Skin epidermis (tissue), 12 donors: ENCODE data around the gene SDF2L1.
"Not testable (repeated sequence)": the region's sequence is repeated elsewhere in the genome, so short reads cannot be mapped to it uniquely, and the experiment has no call there.

Experiments
- H3K27ac ChIP-seq, 21 experiments: fragments of 200-600 bp; sonication (generic) in 11 of 21; one replicate each; pipeline ENCODE4 v1.5.0; 2020; ENCODE audit warnings: mild to moderate bottlenecking in 3 of 21, inconsistent platforms in 2 of 21, moderate library complexity in 2 of 21
- H3K4me3 ChIP-seq, 7 experiments: fragments of 200-600 bp; sonication (generic) in 2 of 7; one replicate each; pipeline ENCODE4 v1.5.0; 2020; ENCODE audit warnings: inconsistent platforms in 2 of 7, mild to moderate bottlenecking in 2 of 7, moderate library complexity in 1 of 7

The SDF2L1 gene

DNA sequence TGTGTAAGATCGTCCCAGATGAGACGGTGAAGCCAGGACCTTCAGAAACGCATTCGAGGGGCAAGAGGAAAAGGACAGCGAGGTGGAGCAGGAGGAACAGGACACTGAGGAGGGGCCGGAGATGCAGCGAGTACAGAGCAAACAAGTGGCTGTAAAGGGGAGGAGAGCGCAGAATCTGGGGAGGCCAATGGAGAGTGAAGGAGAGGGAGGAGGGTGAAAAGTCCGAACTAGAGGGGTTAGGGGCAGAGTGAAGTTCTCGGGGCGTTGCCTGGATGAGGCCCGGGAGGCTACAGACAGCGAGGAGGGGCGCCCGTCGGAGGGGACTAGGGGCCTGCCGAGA lies 14.9 kb downstream of the SDF2L1 start:
- no peak overlapping the region for H3K27ac ChIP-seq
- H3K4me3 ChIP-seq = peak overlapping the region in 6 of 7 experiments; percentile 42 to 57 (median 52)

DNA sequence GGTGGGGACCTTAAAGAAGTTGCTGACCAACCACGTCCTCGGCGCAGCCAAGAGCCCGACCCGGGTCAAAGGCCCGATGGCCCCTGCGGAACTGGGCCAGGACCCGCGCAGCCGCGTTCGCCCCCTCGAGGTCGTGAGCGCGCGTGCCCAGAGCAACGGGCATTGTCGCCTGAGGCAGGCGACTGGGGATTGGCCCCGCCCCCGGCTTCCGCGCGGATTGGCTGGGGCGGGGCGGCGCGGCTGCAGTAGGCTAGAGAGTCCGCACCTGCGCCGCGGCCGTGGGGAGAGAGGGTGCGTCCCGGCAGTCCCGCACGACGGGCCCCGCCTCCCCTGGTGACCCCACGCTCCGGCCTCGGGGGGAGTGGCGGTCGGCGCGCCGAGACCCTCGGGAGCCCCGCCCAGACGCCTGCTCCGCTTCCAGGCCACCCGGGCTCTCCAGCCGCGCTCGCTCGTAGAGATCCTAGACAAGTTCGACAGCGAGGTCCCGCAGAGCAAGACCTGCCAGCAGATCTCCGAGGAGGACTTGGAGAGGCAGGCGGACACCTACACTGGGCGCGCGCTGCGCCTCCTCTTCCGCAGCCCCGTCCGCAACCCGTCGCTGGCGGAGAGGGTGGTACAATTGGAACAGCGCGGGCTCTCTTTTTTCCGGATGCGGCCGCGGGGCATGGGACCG lies 15.4 kb downstream of the SDF2L1 start:
- H3K4me3 ChIP-seq = peak overlapping the region; percentile 35 to 57 (median 51)
- peak overlapping the region in 4 of 21 experiments; percentile 8 to 45 (median 28) for H3K27ac ChIP-seq

DNA sequence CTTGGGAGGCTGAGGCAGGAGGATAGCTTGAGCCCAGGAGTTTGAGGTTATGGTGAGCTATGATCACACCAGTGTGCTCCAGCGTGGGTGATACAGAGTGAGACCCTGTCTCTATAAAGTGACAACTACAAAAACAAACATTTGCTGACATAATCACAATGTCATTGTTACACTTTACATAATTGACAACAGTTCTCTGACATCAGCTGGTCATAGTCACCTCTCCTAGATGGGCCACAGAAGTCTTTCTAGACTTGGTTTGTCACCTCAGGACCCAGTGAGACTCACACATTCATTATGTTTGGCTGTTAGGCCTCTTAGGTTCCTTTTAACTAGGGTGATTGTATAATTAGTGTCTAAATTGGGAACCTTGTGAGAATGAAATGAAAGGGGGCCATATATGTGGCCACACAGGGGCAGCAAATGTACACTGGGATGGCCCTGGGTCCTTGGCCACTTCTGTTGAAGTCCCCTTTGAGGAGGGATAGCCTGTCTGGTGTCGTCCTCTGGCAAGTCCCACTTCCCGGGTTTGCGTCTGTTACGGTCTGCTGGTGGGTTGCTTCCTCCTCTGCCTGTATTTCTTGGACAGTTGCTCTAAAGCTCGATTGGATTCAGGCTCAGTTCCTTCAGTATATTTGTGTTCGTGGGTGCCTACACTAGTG lies 17.9 kb downstream of the SDF2L1 start:
- no peak overlapping the region for H3K4me3 ChIP-seq
- no peak overlapping the region for H3K27ac ChIP-seq

DNA sequence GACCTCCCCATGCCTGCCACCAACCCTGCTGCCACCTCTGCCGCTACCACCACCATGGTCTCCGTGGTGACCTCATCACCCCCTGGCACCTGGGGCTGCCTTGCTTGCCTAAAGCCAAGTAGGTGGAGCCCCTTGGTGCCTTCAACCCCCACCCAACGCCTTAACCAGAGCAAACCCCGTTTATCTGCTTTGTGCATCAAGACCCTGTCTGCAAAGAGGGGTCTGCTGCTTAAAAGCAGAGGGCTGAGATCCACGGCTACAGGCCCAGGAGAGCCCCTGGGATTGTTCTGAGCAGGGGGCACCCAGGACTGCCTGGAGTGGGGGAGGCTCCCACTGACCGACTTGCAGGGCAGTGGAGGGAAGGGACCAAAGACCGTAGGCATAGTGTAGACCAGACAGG lies 18.8 kb downstream of the SDF2L1 start:
- Histone ChIP-seq H3K27ac (no peak overlapping the region), H3K4me3 (no peak overlapping the region)

DNA sequence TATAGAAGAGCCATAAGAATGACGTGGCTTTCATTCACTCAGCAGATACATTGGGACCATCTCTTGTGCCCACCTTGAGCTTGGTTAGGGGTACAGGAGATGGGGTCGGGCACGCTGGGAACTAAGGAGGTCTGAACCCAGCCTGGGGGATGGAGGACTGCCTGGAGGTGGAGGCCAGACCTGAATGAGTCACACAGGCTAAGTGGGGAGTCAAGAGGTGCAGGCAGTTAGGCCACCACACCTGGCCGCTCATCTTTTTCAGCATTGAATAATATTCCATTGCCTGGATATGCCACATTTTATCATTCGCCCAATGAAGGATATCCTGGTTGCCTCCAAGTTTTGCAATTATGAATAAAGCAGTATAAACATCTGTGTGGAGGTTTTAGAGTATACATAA lies 19.9 kb downstream of the SDF2L1 start:
- H3K27ac ChIP-seq = no peak overlapping the region
- H3K4me3 ChIP-seq = no peak overlapping the region

DNA sequence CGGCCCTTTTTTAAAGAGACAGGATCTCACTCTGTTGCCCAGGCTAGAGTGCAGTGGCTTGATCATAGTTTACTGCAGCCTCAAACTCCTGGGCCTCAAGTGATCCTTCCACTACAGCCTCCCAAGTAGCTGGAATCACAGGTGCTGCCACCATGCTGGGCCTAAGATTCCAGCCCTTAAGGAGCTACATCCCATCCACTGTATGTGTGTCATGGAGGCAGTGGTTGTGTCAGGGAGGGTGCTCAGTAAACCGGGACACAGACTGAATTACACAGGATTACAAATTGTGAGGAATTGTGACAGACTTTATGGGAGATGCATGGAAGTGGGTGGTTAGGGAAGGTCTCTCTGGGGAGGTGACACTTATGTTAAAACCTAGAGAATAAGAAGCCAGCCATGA lies 21.6 kb downstream of the SDF2L1 start:
- Histone ChIP-seq H3K27ac (no peak overlapping the region), H3K4me3 (no peak overlapping the region)

DNA sequence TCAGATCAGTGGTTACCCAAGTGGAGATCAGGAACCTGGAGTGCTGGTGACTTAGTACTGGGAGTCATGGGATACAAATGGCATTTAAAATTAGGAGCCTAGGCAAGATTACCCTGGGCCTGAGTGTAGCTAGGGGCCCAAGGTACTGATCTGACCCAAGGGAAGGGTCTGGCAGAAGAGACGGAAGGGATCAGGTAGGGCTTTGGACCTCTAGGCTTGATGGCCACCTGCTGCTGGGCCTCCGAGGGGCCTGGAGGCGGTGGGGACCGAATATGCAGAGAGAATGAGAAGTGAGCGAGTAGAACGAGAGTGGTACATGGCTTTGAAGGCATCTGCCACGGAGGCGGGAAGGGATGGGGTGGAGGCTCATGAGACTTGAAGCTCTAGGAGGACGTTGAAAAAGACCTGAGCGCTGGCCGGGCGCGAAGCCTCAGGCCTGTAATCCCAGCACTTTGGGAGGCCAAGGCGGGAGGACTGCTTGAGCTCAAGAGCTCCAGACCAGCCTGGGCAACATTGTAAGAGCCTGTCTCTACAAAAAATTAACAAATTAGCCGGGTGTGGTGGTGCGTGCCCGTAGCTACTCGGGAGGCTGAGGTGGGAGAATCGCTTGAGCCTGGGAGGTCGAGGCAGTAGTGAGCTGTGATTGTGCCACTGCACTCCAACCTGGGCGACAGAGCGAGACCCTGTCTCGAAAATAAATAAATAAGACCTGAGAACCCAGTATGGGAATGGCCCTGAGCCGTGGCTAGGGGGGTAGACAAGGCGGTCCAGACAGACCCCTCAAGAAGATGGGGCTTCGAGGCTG lies 23.1 kb downstream of the SDF2L1 start:
- H3K4me3 ChIP-seq = peak overlapping the region; percentile 52 to 94 (median 88)
- peak overlapping the region in 20 of 21 experiments; percentile 71 to 98 (median 88) for H3K27ac ChIP-seq

DNA sequence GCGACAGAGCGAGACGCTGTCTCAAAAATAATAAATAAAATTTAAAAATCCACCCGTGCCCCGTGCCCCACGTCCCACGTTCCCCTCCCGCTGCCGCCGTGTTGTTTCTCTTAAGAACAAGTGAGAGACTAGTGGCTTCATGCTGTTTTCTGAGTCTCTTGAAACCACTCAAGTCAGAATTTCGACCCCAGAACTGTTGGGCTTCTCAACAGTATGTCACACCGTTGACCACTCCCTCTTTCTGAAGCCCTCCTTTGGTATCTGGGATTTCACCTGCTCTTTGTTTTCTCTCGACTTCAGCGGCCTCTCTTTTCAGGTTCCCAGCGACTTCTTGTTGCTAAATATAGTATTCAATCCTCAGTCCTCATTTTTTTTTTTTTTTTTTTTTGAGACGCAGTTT lies 24.7 kb downstream of the SDF2L1 start:
- peak overlapping the region in 16 of 21 experiments; percentile 71 to 98 (median 88) for H3K27ac ChIP-seq

DNA sequence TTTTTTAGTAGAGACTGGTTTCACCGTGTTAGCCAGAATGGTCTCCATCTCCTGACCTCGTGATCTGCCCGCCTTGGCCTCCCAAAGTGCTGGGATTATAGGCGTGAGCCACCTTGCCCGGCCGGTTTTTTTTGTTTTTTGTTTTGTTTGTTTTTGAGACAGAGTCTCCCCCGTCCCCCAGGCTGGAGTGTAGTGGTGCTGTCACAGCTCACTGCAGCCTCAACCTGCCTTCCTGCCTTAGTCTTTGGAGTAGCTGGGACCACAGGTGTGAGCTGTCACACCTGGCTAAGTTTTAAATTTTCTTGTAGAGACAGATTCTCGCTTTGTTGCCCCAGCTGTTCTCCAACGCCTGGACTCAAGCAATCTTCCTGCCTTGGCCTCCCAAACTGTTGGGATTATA lies 26.9 kb downstream of the SDF2L1 start:
- peak overlapping the region in 1 of 21 experiments; percentile 17 for H3K27ac ChIP-seq
- H3K4me3 ChIP-seq = no peak overlapping the region

More for the DNA sequence above, 24.7 kb downstream of the SDF2L1 start:
- H3K4me3 ChIP-seq = peak overlapping the region; percentile 52 to 94 (median 88)

DNA sequence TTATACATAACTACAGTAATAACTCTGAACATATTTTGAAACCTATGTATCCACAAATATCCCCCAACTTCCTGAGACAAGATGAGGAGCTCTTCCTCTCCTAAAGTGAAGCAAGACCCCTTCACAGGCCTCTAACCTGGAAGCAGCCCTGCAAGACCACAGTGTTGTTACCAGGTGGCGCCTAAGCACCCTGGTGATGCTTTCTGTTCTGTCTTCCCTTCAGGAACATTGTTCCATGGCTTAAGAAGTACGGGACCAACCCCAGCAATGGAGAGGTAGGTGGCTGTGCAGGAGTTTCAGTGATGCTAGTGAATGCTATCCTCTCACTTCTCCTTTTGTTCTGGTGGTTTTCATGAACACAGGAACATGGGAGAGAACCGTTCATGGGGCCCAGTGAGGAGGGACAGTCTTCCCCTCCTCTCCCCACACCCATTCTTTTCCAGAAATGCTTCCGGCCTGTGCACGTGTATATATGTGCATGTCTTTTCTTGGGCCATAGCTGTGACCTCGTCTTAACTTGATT lies 30.1 kb downstream of the SDF2L1 start:
- H3K27ac ChIP-seq = no peak overlapping the region
- no peak overlapping the region for H3K4me3 ChIP-seq

DNA sequence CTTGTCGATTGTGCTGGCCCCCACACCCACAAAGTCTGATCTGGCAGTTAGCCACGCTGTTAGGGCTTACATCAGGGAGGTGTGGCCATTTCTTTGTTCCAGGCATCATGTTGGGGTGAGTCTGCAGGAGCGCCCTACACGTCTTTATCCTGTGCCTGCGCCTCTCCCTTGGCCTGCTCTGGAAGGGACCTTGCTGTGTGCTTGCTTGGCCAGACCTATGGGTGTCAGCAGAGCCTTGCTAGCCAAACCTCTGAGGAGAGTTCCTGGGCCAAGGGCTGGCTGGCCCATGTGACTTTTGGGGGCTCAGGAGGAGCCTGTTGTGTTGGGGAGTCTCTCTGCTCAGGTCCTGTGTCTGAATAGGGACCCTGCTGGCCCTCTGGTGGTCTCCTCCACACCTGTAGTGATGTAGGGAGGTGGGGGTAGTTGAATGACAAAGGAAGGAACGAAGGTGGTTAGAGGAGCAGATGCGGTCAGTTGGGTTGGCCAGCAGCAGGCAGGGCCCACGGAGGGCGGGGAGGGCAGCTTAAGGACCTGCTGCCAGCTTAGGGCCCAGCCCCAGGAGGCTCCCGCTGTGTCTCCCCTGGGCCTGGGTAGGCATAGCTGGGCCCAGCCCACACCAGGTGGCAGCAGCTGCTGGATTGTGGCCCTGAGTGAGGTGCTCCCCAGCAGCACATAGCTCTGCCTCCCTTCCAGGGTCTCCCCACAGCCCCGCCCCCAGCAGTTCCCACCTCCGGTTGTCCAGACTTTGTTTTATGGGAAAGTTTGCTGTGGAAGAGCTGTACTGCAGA lies 31.6 kb downstream of the SDF2L1 start:
- H3K4me3 ChIP-seq = no peak overlapping the region
- no peak overlapping the region for H3K27ac ChIP-seq

DNA sequence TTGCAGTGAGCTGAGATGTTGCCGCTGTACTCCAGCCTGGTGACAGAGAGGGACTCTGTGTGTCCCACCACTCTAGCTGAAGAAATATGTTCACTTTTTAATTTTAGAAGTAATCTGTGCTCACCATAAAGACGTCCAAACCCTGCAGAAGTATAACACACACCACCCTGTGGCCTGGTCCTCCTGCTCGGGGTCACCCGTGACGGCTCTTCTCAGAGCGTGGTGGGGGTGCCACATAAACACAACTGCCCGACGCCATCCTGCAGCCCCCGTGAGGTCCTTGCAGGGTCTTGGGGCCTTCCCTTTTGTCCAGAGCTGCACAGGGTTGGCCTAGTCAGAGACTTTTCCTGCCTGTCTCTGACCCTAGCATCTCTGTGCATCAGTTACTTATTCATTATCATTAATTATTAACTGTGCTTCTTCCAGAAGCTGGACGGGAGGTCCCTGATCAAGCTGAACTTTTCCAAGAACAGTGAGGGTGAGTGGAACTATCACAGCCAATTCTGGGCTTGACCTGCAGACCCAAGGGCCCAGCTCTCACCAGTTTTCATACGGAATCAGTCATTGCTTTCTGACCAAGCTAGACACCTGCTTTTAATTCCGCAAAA lies 32.6 kb downstream of the SDF2L1 start:
- Histone ChIP-seq H3K27ac (no peak overlapping the region), H3K4me3 (no peak overlapping the region)

DNA sequence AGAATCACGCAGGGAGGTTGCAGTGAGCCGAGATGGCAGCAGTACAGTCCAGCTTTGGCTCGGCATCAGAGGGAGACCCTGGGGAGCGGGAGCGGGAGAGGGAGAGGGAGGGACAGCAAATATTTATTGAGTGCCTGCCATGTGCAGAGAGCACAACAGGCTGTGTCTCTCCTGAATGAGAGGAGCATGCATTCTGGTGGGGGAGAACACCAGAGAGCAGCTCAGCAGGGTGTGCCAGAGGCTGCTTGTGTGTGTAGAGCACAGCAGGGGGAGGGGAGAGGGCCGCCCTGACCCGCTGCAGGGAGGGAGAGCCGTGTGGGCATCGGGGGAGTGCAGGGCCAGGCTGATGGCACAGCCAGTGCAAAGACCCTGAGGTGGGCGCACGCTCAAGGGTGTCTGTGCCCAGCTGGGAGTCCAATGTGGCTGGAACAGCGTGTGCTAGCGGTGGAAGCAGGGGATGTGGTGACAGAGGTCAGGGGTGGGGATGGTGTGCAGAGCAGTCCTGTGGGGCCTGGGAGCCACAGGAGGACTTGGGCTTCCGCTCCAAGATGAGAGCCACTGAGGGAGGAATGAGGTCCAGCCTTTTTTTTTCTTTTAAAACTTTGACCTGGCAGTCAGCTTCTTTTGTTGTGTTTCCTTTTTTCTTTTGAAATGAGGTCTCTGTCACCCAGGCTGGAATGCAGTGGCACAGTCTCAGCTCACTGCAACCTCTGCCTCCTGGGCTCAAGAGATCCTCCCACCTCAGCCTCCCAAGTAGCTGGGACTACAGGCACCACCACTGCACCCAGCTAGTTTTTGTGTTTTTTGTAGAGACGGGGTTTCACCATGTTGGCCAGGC lies 35.7 kb downstream of the SDF2L1 start:
- Histone ChIP-seq H3K4me3 (no peak overlapping the region), H3K27ac (no peak overlapping the region)

DNA sequence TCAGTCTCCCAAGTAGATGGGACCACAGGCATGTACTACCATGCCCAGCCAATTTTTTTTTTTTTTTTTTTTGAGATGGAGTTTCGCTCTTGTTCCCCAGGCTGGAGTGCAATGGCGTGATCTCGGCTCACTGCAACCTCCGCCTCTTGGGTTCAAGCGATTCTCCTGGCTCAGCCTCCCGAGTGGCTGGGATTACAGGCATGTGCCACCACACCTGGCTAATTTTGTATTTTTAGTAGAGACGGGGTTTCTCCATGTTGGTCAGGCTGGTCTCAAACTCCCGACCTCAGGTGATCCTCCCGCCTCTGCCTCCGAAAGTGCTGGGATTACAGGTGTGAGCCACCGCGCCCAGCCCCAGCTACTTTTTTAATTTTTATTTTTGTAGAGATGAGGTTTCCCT lies 36.7 kb downstream of the SDF2L1 start:
- H3K27ac ChIP-seq, H3K4me3 ChIP-seq: not testable (repeated sequence)

DNA sequence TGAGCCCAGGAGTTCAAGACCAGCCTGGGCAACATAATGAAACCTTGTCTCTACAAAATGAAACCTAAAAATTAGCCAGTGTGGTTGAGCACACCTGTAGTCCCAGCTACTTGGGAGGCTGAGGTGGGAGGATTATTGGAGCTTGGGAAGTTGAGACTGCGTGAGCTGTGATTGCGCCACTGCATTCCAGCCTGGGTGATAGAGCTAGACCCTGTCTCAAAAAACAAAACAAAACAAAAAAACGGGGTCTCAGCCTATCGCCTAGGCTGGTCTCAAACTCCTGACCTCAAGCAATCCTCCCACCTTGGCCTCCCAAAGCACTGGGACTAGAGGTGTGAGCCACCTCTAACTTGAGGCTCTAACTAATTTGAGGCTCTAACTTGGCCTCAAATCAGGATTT lies 37.3 kb downstream of the SDF2L1 start:
- Histone ChIP-seq H3K27ac (no peak overlapping the region), H3K4me3 (no peak overlapping the region)

DNA sequence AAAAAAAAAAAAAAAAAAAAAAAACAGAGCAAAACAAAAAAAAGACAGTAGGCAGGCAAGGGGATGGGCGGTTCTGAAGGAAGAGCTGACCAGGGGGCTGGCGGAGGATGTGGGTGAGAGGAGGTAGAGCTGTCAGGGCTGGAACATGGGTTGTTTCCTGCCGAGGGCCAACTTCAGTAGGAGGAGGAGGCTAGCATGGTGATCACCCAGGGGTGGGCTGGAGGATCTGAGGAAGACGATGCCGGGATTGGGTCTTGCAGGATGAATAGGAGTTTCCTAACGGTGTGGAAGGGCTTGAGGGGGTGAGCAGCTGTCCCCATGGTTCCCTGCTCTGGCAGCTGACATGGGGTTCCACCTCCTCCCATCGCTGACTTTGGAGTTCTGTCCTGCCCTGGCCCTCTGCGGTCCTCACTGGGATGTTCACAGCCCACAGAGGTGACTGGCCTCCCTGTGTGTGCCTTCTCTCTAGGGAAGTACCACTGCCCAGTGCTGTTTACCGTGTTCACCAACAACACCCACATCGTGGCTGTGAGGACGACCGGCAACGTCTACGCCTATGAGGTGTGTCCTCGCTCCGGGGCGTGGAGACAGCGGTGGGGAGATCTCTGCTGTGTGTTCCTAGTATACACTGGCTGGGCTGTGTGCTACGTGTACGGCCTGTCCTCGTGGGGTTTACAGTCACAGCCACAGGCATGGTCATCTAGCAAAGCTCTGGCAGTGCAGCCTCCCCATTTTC lies 38.9 kb downstream of the SDF2L1 start:
- H3K27ac ChIP-seq = no peak overlapping the region

DNA sequence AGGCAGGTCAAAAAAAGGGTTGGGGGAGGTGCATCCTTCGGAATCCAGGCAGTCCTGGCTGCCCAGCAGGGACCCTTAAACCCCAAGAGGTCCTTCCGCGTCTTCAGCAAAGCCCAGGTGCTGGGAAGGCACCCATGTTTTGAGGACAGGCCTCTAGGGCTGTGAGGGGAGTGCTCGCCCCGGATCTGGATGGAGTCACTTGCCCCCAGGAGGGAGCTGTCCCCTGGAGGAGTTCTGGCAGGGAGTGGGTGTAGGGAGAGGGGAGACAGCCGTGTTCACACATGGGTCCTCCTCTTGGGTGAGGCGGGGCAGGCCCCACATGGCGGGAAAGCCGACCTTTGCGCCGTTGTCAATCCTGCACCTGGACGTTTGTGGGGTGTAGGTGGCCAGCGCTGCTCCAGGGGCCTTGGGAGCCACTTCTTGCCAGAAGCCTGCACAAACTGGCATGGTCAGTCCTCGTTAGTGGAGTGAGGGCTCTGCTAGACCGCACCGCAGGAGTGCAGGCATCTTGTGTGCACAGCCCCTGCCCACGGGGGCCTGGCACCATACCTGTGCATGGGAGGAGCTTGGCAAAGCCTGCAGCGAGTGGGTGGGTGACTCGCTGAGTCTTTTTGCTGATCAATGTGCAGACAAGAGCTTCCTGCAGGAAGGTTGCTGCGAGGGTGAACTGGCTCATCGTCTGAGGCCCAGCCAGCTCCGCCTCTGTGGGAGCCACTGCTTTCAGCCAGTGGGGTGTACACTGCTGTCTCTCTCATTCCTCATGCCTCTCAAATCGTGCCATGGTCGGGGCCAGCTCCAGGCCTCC lies 39.7 kb downstream of the SDF2L1 start:
- H3K27ac ChIP-seq = no peak overlapping the region
- no peak overlapping the region for H3K4me3 ChIP-seq

More for the DNA sequence above, 38.9 kb downstream of the SDF2L1 start:
- H3K4me3 ChIP-seq = no peak overlapping the region
